Activated naive CD4-positive, alpha-beta T cell treated with anti-CD3 and anti-CD28 coated beads, Interleukin-2, amount 50 U/mL, for 16 hours (primary cell): ENCODE data around the gene MPRIP.

Experiments
- DNase-seq: peaks from one replicate; pipeline ENCODE4 v3.0.0-alpha.2; 2020

Gene MPRIP

DNA sequence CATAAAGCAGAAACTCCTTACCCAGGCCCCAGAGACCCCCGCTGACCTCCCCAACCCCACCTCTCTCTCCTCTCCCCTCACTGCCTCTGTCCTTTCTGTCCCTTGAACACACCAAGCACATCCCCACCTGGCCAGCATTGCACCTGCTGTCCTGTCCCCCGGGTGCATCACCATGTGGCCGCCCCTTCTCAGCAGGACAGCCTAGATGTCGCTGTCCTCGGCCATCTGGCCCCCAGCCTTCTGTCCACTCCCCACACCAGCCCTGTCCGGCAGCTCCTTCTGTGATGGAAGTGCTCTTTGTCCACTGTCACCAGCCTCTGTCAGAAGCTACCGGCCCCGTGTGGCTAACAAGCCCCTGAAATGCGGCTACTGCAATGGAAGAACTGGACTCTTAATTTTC, 12.3 kb upstream of the MPRIP start:
- no peak for DNase-seq

DNA sequence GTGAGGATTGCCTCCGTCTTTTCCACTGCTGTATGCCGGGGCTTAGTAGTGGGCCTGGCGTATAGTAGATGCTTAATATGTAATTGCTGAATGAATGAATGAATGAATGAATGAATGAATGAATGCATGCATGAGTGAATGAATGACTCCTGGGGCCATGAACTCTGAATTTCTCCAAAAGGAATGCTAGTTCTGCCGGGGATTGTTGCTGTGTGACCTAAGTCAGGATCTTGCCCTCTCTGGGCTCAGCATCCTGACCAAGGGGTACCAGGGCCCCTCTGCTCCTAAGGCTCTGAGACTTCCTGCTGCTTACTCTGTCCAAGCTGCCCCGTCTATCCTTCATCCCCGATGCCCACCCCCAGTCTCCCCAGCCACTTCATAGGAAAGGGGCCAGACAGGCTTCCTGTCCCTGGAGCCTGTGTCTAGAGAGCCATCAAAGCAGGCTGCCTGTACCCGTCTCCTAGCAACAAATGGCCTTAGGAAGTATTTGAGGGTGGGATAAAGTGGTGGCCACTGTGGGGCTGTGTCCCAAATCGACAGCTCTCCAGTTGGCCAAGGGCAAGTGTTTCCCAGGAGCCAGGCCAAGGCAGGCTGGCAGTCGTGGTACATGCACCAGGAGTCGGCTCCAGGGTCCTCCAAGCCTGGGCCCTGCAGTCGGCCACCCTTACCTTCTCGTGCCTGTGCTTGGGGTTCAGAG, 11.6 kb upstream of the MPRIP start:
- DNase-seq, result no peak

GRCh38 chr17:17032131-17032692, 10.0 kb upstream of the MPRIP start:
- no peak for DNase-seq

GRCh38 chr17:17033466-17033865, 8.8 kb upstream of the MPRIP start:
- no peak for DNase-seq

GRCh38 chr17:17034026-17034425, 8.2 kb upstream of the MPRIP start:
- DNase-seq, result no peak

GRCh38 chr17:17034496-17035075, 7.7 kb upstream of the MPRIP start:
- DNase-seq, result no peak

GRCh38 chr17:17035490-17035889, 6.8 kb upstream of the MPRIP start:
- DNase-seq, result no peak

- DNase-seq, result no peak
These were observed 6.2 kb upstream of the MPRIP start for GRCh38 chr17:17035920-17036523.

- DNase-seq, result no peak
These were observed 5.7 kb upstream of the MPRIP start for GRCh38 chr17:17036524-17036998.

DNA sequence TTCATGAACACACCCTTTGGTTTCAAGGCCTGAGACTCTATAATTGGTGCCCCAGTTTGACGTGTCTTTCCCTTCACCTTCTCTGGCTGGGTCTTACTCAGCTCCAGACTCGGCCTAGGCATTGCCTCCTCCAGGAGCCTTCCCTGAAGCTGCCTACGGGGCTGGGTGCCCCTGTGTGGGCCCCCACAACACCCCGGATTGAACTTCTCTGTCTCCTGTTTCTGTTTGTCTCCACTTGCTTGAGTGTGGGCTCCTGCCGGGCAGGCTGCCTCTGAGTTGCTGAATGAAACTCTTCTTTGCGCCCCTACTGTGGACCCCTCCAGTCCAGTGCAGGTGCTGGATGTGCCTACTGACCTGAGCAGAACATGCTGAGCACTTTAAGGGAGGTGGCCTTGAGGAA, 2.3 kb upstream of the MPRIP start:
- DNase-seq, result no peak

DNA sequence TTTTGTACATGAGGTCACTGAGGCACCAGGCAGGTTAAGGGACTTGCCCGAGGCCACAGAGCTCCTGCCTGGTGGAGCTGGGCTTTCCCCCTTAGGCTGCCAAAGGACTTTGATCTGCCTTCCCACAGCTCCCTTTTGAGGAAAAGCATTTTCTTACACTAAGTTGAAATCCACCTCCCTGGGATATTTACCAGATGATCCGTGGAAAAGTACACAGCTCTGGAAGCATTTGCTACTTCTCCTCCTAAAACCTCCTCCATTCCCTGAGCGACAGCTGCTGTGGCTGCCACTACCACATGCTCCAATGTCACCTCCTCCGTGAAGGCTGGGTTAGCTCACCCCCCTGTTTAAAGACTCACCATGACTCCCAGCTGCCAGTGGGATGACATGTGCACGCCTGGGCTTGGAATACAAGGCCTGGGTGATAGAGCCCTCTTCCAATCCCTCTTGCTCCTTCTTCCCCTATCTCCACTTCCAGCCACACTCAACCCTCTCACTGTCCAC, 1.2 kb upstream of the MPRIP start:
- DNase-seq, result no peak

DNA sequence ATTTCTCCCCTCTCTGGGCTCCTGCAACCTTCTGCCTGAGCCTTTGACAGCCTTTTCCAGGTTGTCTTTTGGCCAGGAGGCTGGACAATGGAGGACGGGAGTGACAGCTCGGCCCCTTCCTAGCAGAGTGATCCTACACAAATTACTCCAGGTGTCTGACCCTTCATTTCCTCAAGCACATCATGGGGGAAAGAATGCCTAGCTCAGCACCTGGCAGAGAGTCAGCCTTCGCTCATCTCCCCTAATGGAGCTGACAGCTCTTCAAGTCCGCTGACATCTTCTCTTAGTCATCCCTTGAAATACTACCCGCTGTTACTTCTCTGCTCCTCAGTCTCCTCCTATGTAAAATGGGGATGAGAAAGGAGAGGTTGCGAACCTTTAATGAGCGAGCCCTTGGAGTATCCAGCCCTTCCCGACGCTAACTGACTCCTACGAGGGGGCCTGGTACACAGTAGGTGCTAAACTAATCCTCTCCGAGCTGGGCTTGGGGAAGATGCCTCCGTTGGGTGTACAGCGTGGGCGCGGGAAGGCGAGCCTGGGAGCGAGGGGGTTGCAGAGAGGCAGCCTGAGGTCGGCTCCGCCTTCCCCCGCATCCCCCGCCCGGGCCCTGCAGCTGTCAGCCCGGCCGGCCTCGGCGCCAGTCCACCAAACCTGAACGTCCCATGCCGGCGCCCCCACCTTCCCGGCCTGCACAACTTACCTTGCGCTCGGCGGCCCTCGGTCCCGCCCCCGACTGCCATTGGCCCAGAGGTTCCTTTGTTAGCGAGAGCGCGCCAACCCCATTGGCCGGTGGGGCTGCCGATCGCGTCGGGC, 480 bp upstream of the MPRIP start:
- peak; percentile 99 for DNase-seq

GRCh38 chr17:17042851-17043460, 699 bp downstream of the MPRIP start:
- peak; percentile 26 for DNase-seq

- DNase-seq, result no peak
These were observed 1.4 kb downstream of the MPRIP start for GRCh38 chr17:17043461-17044271.

GRCh38 chr17:17044846-17045561, 2.7 kb downstream of the MPRIP start:
- no peak for DNase-seq

- DNase-seq, result no peak
These were observed 5.8 kb downstream of the MPRIP start for GRCh38 chr17:17048106-17048505.

GRCh38 chr17:17050346-17051345, 8.4 kb downstream of the MPRIP start:
- no peak for DNase-seq

DNA sequence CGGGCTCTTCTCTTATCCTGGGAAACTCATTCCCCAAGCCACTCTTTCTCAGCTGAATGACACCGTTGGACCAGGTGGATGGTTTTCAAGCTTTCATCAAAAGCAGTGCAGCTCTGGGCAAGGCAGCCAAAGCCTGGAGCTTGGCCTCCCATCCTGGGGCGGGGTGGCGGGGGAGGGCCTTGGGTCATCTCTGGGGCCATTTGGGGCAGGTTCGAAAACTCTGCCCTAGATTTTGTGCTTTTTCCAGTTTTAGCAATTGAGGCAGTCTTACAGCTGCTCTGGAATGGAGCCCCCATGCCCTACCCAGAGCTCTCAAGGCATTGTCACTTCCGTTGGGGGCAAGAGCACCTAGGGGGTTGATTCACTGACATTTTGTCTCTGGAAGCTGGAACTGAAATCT, 9.1 kb downstream of the MPRIP start:
- DNase-seq, result no peak

GRCh38 chr17:17051791-17052461, 9.7 kb downstream of the MPRIP start:
- DNase-seq, result no peak
